Bronchial epithelial cell (primary cell): ENCODE results near the gene SPRED3. TPM values are rescaled to one million over a fixed set of nuclear protein-coding genes. Genes with fewer than 3 reads are reported as not detected.

Experiments used
- DNase-seq: peaks from one replicate; pipeline ENCODE4 v3.0.0-alpha.2; 2010; ENCODE audit warnings: low read depth
- FAIRE-seq: peaks from 2 replicates; lab custom pipeline; 2011; peaks lifted over from hg19 to GRCh38; lab: Jason Lieb, UNC
- H3K27me3 ChIP-seq: 2 replicates; pipeline ENCODE4 v1.5.1; 2011; ENCODE audit warnings: low read length; ENCODE audit not compliant: control insufficient read depth, insufficient read depth
- H3K36me3 ChIP-seq: 2 replicates; pipeline ENCODE4 v1.5.1; 2011; ENCODE audit warnings: low read length; ENCODE audit not compliant: control insufficient read depth, insufficient read depth
- H3K4me3 ChIP-seq: 2 replicates; pipeline ENCODE4 v1.5.1; 2011; ENCODE audit warnings: mild to moderate bottlenecking, low read depth, low read length, control low read depth
- CTCF ChIP-seq: IDR thresholded peaks from 2 replicates; pipeline ENCODE4 v1.5.1; 2011; ENCODE audit warnings: mild to moderate bottlenecking, moderate library complexity, low read length, control low read depth, inconsistent platforms; ENCODE audit not compliant: insufficient read depth, severe bottlenecking
- total RNA-seq: library from RNA; depleted of rRNA; stranded (reverse); fragments of >200 nt; gene quantifications from 2 replicates; pipeline ENCODE4 v1.2.1, GENCODE V29; 2014

The SPRED3 gene
- total RNA-seq, 1 donor from 2014 or later, result 0.26 TPM

- FAIRE-seq (no peak), DNase-seq (no peak)
- Histone ChIP-seq H3K36me3 (peaks cover 14% of the 10 kb centered on the region), H3K27me3 (no peaks in the 10 kb centered on the region), H3K4me3 (no peak overlapping the region)
- no peak for TF ChIP-seq CTCF
Measured at GRCh38 chr19:38386300-38386970, 2.1 kb upstream of the SPRED3 start.

- FAIRE-seq, result no peak
- H3K4me3 ChIP-seq, result peak overlapping the region; percentile 63
- H3K36me3 ChIP-seq, result peaks cover 10% of the 10 kb centered on the region
- no peak for DNase-seq
- H3K27me3 ChIP-seq, result no peaks in the 10 kb centered on the region
- TF ChIP-seq CTCF, result no peak
Measured at GRCh38 chr19:38386971-38387549, 1.4 kb upstream of the SPRED3 start.

GRCh38 chr19:38387550-38388348, 748 bp upstream of the SPRED3 start, which contains the start of gene GGN:
Gene GGN, minus strand, starts transcription at chr19:38388034. Its CDS starts 773 bp downstream, at chr19:38387261.
- no peak for TF ChIP-seq CTCF
- DNase-seq (peak; percentile 90), FAIRE-seq (no peak)
- Histone ChIP-seq H3K4me3 (peak within 1 kb of the TSS; percentile 63), H3K36me3 (peaks cover 6% of the 10 kb centered on the region), H3K27me3 (no peaks in the 10 kb centered on the region)

- Histone ChIP-seq H3K36me3 (peaks cover 2% of the 10 kb centered on the region), H3K27me3 (no peaks in the 10 kb centered on the region), H3K4me3 (peak overlapping the region; percentile 63)
- FAIRE-seq (no peak), DNase-seq (peak; percentile 81)
- TF ChIP-seq CTCF, result no peak
Measured at GRCh38 chr19:38389101-38389925, 816 bp downstream of the SPRED3 start.

GRCh38 chr19:38389957-38390924, 1.7 kb downstream of the SPRED3 start:
- H3K36me3 ChIP-seq, result no peaks in the 10 kb centered on the region
- no peaks in the 10 kb centered on the region for H3K27me3 ChIP-seq
- DNase-seq (no peak), FAIRE-seq (peak; percentile 64)
- H3K4me3 ChIP-seq, result no peak overlapping the region
- no peak for TF ChIP-seq CTCF
